ACHN (cell line): ENCODE measurements around the gene SLIT1.

Experiments used
- DNase-seq: peaks from one replicate; pipeline ENCODE4 v3.0.0-alpha.2; 2015
- in situ Hi-C: cut with HindIII; loops from 2 replicates; pipeline ENCODE4 v1.10.0; 2017; ENCODE audit warnings: low sequenced_read_pairs, low pct_ligation_motif_present, low pct_unique_long_range_greater_than_20kb

SLIT1 gene

DNA sequence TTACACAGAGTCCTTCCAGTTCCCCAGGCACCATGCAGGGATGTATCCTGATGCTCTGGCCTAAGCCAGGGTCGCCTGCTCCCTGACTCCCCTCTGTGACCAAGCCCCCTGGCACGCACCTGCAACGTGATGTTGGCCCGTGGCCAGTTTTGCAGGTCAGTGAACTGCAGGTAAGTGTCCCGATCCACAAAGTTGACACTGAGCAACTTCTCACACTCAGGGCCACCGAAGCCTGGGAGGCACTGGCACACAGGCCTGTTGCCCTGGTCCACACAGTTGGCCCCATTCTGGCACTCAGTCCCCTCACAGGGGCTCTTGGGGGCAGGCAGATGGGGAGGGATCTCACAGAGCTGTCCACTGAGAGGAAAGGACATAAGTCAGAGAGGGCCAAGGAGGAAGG, 179.4 kb downstream of the SLIT1 start:
- in situ Hi-C loops, result no loop called here
- no peak for DNase-seq

DNA sequence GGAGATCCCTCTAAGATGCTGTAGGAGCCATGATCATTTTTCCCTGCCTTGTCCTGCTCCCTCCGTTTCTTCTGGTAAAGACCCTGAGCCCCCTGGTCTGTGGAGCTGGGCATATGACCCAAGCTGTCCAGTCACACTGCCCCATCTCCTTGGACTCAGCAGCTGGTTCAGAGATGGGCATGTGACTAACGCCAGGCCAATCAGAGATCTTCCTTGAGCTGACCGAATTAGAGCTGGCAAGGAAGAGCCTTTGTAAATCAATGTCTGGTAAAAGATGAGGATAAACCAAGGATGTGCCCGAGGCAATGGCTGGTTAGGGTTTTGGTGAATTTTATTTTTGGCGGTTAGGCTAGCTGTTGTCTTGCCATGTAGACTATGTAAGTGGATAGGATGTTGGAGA, 180.4 kb downstream of the SLIT1 start:
- in situ Hi-C loops, result no loop called here
- no peak for DNase-seq

DNA sequence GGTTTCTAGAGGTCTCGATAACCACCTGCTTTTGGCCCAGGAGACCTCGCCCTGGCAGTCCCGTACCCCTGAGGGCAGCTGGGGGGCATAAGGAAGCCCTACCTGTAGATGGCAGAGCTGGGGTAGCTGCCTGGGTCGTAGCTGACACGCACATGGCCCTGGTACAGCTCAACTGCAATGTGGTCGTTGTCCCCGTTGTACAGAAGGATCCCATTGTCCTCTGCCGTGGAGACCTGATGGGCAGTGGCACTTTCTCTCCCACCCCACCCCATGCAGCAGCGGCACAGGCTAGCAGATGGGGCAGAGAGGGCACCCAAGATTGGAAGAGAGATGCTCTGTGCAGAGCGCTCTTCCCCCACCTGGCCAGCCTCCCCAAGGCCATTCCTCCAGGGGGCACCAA, 181.2 kb downstream of the SLIT1 start:
- DNase-seq, result no peak
- in situ Hi-C loops, result no loop called here

DNA sequence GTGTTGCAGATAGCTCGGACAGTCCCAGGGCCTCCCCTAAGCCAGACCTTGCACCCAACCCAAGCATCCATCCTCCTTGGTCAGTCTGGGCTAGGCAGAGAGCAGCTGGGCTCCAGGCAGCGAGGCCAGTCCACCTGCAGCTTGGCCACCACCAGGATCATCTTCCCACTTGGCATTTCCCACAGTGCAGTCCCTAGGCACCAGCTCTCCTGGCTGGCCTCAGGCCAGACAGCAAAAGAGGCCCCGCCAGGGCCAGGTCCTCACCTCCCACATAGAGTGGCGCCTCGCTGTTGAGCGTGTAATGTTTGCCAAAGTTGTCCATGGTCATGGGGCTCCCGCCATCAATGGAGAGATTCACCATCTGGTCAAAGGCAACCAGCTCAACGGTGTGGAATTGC, 182.0 kb downstream of the SLIT1 start:
- DNase-seq, result no peak
- in situ Hi-C loops, result no loop called here

DNA sequence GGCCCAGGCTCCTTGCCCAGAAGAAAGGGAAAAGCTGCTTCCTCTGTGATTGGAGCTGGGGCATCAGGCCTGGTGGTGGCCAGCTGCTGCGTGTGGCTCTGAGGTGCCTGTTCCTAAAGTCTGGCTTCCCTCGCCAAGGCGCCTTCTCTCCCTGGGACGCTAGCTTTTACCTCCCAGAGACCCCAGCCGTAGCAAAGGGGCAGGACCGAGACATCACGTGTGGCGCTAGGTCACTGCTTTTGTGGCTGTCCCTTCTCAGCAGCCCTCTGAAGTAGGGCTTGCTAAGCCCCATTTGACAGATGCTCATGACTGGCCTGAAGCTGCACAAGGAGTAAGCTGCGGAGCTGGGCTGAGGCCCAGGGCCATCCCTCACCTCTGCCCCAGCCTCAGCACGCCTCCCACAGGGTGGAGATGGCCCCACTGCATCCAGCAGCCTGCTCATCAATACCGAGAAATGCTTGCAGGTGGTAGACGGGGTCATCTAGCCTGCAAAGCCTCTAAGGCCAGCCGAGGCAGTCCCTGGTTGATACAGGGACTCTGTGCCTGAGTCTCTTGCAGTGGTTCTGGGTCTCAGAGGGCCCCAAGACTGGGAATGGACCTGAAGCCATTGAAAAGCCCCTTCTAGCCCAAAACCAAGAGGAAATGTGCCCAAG, 182.5 kb downstream of the SLIT1 start:
- no peak for DNase-seq
- in situ Hi-C loops, result no loop called here

DNA sequence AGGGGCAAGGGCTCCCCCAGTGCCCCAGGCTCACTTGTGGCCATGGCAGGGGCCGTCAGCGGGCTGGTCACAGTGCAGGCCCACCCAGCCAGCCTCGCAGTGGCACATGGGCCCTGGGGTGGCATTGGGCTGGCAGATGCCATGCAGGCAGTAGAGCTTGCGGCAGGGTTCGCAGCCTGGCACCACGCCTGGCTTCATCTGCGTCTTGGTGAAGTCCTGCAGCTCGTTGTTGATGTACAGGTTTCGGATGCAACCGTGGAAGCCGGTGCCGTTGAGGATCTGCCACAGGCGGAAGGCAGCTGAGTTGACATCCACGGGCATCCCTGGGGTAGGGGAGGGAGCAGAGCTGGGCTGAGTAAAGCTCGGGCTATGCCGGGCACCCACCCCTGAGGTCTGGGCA, 183.1 kb downstream of the SLIT1 start:
- in situ Hi-C loops, result no loop called here
- DNase-seq, result no peak

DNA sequence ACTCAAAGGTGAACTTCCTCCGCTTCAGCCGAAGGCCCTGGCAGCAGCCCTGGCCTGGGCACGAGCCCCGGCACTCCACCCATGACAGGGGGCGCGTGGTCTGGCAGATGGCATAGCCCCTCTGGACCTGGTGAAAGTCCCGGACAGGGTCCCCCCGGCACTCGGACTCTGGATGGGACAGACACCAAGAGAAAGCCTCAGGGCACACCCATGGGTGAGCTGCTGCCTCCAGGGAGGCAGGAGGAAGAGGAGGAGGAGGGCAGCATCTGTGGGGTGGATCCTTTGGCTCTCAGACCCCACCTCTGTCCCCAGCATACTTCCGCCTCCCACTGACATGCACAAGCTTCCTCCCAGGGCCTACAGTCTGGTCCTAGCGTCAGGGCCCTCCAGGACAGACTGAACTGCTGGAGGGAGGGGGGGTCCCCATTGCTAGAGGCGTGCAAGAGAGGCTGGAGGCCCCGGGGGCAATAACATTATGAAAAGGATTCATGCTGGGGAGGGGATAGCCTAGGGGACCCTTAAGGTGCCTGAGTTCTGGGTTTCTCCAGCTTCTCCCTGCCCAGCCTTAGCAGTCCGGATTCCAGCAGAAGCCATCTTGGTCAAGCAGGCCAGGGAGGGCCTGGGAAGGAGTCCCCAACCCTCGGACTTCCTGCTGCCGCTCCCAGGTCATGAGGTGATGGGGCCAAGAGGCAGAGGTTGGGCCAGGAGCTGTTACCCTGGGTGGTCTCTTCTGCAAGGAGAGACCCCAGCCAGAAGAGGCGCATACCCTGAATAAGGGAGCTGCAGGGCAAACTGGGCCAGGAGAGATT, 184.4 kb downstream of the SLIT1 start:
- no peak for DNase-seq
- in situ Hi-C loops, result no loop called here

DNA sequence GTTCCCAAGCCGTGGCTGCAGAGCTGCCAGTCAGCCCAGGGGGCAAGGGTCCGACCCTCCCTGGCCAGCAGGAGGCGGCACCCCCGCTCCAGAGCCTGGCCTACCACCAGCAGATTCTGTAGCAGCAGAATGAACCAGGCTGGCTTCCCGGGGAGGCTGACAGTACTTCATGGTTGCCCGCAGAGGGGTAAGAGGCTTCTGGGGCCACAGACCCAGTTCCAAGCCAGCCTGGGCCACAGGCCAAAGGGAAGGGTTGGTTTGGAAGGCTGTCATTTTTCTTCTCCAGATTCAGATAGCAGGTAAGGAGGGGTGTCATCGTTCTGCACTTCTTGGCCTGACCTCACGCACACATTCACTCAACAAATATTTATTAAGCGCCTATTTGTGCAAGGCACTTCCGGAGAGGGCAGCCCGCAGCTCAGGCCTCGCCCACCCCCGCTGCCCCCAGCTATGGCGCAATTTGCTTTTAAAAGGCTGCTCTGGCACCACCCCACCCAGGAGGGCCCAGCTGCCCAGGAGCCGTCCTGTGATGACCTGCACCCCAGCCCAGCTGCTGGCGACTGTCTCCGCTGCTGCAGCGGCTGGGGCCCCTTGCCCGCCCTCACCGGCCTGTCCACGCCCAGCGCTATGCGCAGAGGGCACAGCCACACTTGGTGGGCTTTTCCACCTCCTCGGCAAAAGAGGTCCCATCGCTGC, 185.1 kb downstream of the SLIT1 start:
- in situ Hi-C loops, result no loop called here
- no peak for DNase-seq

DNA sequence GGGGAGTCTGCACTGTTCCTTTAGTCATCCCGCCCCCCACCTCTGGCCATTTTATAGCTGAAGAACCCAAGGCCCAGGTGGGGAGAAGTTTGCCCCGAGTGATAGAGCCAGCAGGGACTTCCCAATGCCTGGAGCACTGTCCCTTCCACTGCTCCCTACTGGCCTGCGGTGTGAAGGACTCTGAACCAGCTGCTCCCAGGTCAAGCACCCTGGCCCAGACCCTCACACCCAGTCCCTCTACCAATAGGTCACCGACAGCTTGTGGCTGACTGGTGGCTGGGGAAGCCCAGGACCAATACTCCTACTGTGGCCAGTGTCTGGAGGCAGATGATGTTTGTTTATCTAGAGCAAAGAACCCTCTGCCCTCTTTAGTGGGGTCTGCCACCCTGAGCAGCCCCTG, 185.8 kb downstream of the SLIT1 start:
- in situ Hi-C loops, result no loop called here
- no peak for DNase-seq

DNA sequence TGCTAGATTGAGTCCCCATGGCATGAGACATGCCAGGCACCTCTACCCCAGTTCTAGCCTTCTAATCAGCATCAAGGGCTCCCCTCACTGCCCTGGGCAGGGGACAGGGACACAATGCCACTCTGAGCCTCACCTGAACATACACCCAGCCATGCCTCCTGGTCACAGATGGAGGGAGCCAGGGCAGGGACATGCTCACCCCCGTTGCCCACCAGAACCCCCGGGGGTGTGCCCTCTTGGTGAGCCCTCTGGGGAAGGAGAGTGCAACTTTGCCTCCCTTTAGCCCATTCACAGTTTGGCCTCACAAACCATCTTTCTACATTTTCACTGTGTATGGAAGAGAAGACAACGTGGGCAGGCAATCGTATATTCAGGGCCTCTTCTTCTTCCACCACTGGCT, 186.4 kb downstream of the SLIT1 start:
- no peak for DNase-seq

DNA sequence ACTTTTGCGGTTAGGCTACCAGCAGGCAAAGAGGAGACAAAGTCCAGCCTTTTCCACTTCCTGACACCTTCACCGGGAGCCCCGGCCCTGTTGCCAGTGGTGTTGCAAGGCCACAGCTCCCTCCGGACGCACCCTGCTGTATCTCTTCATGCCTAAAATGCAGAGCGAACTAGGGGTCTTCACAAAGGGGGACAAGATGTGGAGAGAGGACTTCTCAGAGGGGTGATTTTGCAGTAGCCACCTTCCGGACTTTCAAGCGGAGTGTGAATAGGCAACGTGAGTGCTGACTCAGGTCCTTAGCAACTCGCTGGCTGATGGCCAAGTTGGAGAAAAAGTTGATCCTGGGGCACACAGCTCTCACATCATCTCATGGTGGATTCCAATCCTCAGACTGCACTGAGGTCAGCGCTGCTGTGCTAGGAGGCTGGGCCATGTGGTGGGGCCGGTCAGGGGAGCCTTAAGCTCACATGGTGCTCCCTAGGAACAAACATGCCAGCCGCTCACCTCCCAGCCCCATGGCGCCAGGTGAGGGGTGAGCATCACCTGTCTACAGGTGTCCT, 187.3 kb downstream of the SLIT1 start:
- DNase-seq, result peak; percentile 42
- in situ Hi-C loops, result no loop called here

More for the DNA sequence above, 186.4 kb downstream of the SLIT1 start:
- in situ Hi-C loops, result no loop called here

DNA sequence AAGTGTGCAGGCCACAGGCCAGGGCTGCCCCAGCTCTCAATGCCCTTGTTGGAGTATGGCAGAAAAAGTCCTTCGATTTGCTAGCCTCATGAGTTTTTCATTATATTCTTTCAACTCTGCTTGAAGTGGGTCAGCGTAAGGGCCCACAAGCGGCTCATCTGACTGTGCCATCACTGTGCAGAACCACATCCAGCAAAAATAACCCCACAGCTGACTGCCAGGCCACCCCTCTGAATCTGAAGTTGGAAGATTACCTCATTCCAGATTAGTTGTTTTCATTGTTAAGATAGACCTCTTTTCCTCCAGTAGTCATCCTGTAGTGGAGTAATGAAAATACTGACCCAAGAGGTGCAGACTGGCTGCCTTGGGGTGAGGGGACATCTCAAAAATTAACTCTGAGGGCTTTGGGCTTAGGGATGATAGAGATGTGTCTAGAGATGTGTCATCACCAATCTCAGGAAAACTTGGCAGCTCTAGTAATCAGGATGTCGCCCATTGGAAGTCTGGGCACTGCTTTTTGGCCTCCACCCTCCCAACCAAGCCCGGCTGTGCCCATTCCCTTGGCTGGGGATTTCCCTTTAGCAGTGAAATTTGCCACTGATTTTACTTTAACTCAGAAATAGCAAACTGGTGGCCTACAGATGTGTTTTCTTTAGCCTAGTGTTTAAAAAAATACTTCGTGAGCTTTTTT, 189.3 kb downstream of the SLIT1 start:
- no peak for DNase-seq
- in situ Hi-C loops, result no loop called here

DNA sequence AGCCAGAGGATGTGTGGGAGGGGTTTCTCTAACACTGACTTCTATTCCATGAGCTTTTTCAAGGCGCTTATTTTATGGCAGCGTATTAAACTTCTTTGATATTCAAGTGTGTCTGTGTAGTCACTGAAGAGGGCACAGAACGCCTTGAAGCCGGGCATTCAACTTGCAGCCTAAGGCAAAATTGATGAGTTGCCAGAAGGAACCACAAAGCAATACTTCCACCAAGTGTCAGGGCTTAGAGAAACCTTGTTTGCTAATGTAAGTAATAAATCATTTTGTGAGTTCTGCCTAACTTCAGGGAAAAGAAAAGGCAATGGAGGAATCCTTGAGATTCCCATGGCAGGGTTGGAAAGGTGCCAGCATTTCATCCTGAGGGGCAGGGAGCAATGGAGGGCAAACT, 189.9 kb downstream of the SLIT1 start:
- no peak for DNase-seq

DNA sequence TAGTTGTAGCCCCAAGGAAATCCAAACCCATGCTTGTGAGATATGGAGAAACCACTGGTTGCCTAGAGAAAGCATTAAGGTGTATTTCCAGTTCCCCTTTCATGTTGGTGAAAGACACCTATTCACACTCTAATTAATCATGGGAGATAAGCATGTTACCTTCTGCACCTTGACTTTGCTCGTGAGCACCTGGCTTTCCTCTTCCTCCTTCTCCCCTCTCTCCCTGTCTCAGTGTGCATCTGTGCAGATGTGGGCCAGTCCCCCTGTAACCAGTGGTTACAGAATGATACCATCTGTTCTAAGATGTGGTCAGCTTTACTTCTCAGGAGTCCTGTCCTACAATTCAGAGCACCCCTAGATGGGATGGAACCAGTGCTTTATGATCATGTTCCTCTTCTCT, 193.0 kb downstream of the SLIT1 start:
- DNase-seq, result no peak

More for the DNA sequence above, 189.9 kb downstream of the SLIT1 start:
- in situ Hi-C loops, result no loop called here

DNA sequence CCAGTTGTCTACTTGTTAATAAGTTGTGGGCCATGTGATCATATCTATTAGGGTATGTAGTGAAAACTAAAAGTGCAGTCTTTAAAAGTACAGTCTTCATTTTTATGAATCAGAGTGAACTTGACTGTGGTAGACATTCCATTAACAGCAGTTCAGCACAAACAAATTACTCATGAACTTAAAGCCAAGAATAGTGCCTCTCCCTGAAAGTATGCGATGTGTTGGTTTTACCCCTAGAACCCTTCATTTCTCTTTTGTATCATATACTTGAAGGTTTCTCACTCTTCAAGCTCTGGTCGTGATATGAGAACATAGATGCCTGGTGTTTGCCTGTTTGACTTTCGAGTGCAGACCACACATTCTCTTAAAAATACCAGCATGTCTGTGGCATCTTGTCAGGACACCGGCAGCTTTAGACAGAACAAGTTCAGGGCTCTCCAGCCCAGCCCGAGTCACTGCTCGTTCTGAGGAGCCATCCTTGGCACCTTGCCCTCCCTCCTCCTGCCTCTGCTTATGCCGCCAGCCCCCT, 194.4 kb downstream of the SLIT1 start:
- peak; percentile 36 for DNase-seq
- in situ Hi-C loops, result no loop called here

More for the DNA sequence above, 193.0 kb downstream of the SLIT1 start:
- in situ Hi-C loops, result no loop called here

DNA sequence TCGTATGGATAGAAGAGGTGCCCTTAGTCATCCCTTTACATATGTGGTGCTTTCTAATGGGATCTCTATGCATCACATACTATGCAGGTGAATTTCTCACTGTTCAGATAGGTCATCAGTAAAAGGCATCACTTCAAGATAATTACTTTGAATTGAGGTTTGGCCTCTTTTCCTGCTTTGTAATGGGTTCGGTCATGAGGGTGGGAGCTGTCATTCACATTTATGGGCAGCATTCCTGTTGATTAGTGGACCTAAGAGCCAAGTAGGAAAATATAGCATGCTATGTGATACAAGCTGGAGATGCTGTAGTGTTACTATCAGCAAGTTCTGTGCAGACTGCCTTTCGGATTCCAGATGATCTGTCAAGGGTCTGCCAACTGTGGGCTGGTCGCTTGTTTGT, 197.3 kb downstream of the SLIT1 start:
- DNase-seq, result peak; percentile 8
- in situ Hi-C loops, result no loop called here

DNA sequence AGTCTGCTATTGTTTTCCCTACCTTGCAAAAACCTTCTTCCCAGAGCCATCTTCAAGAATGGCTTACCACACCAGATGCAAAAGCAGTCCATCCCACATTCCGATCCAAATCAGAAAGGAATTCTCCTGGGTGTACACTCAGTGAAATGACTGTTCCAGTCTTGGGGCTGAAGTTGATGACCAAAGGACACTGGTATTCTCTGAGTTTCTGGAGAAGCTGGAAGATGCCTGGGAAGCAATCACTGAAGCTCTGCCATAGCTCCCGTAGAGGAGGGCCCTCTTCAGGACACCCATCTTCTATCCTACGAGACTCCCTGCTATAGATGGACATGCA, 197.9 kb downstream of the SLIT1 start:
- in situ Hi-C loops, result no loop called here
- no peak for DNase-seq

DNA sequence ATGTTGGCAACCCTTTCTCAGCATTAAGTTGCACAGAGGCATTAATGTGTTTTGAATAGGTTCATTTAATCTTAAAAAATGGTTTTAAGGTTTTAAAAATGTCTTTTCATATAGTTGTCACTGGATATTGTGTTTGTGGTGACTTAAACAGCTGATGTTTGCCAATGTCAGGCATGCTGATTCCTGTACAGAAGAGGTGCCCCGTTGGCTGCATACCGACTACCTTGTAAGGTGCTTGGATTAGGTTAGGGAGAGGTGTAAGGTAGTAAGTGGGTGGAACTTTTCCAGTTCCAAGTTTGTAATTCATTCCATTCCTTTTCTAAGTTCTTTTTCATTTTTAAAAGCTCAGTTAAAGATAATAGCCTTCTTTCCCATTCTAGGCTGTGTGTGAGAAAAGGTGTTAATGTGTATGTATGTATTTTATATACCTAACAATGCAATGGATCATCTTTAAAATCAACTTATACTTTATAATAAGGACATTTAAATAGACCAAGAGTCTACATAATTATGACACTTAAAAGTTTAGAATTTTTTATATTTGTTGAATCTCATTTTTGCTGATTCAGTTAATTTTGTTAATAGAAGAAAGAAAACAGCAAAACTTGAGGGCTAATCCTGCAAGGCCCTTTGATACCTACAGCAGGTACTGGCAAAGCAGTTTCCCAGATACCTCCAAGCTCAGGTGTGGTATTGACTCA, 198.5 kb downstream of the SLIT1 start:
- no peak for DNase-seq
- in situ Hi-C loops, result no loop called here
